ENCODE measurements around the gene CLIC4.
"Not testable (repeated sequence)": the region's sequence is repeated elsewhere in the genome, so short reads cannot be mapped to it uniquely, and the experiment has no call there.

The CLIC4 gene

GRCh38 chr1:24771574-24771973 lies 26.3 kb downstream of the CLIC4 start:
- no peak for TF ChIP-seq CTCF (IDR thresholded peaks at IDR 0.05; ENCODE audit: insufficient read depth, missing control alignments)
- DNase-seq (ENCODE audit: insufficient read length, low spot score) (no peak), FAIRE-seq (no peak)

GRCh38 chr1:24773618-24774017 lies 28.4 kb downstream of the CLIC4 start:
- no peak for DNase-seq (ENCODE audit: insufficient read length, low spot score)
- FAIRE-seq = no peak
- no peak for TF ChIP-seq CTCF (IDR thresholded peaks at IDR 0.05; ENCODE audit: insufficient read depth, missing control alignments)

- DNase-seq (ENCODE audit: insufficient read length, low spot score) = no peak
- TF ChIP-seq CTCF (IDR thresholded peaks at IDR 0.05; ENCODE audit: insufficient read depth, missing control alignments) = no peak
- no peak for FAIRE-seq
Measured at GRCh38 chr1:24775348-24775747, 30.1 kb downstream of the CLIC4 start.

GRCh38 chr1:24775916-24776315 lies 30.7 kb downstream of the CLIC4 start:
- FAIRE-seq = no peak
- no peak for TF ChIP-seq CTCF (IDR thresholded peaks at IDR 0.05; ENCODE audit: insufficient read depth, missing control alignments)
- no peak for DNase-seq (ENCODE audit: insufficient read length, low spot score)

GRCh38 chr1:24776821-24777220 lies 31.6 kb downstream of the CLIC4 start:
- no peak for FAIRE-seq
- DNase-seq (ENCODE audit: insufficient read length, low spot score) = no peak
- TF ChIP-seq CTCF (IDR thresholded peaks at IDR 0.05; ENCODE audit: insufficient read depth, missing control alignments) = no peak

GRCh38 chr1:24778141-24778540 lies 32.9 kb downstream of the CLIC4 start:
- TF ChIP-seq CTCF (IDR thresholded peaks at IDR 0.05; ENCODE audit: insufficient read depth, missing control alignments) = no peak
- no peak for DNase-seq (ENCODE audit: insufficient read length, low spot score)
- FAIRE-seq = no peak

GRCh38 chr1:24779199-24779598 lies 34.0 kb downstream of the CLIC4 start:
- not testable (repeated sequence) for DNase-seq (ENCODE audit: insufficient read length, low spot score)

More at GRCh38 chr1:24779199-24779598, 34.0 kb downstream of the CLIC4 start:
- not testable (repeated sequence) for FAIRE-seq
